ENCODE measurements around the gene DSCAML1. TPM values are rescaled to one million over a fixed set of nuclear protein-coding genes. Genes with fewer than 3 reads are reported as not detected.

Gene DSCAML1
- total RNA-seq, 1 donor from 2014 or later, result not detected

- no peak overlapping the region for H3K27ac Mint-ChIP-seq (ENCODE audit: unreplicated experiment)
- no peaks in the 10 kb centered on the region for H3K36me3 Mint-ChIP-seq (ENCODE audit: unreplicated experiment)
- no peaks in the 10 kb centered on the region for H3K4me1 Mint-ChIP-seq (ENCODE audit: unreplicated experiment)
- no peaks in the 10 kb centered on the region for H3K9me3 Mint-ChIP-seq (ENCODE audit: unreplicated experiment)
- no peak for TF ChIP-seq CTCF (IDR thresholded peaks at IDR 0.05)
- no peak overlapping the region for H3K4me3 Mint-ChIP-seq (ENCODE audit: unreplicated experiment)
- DNase-seq (ENCODE audit: extremely low spot score, unreplicated experiment), result no peak
- peaks cover 12% of the 10 kb centered on the region for H3K27me3 Mint-ChIP-seq (ENCODE audit: unreplicated experiment)
Observed at GRCh38 chr11:117716521-117717440, 80.2 kb downstream of the DSCAML1 start.

DNA sequence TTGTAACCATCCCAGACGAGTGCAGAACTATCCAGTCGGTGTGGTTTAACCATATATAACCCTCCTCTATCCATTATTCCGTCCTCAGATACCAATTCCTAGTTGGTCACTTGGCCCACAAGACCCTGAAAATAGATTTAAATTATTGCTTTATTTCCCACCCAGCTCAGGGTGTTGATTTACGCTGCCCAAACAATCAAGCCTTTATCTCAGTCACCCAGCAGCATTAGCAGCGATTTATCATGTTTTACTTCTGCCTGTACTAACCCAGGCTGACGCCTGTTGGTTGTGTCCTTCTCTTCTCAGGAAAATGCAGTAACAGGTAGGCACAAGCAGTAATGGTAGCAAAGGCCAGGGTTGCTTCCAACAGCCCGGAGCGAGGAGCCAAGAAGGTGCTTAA lies 81.2 kb downstream of the DSCAML1 start:
- peaks cover 18% of the 10 kb centered on the region for H3K27me3 Mint-ChIP-seq (ENCODE audit: unreplicated experiment)
- no peak overlapping the region for H3K27ac Mint-ChIP-seq (ENCODE audit: unreplicated experiment)
- no peaks in the 10 kb centered on the region for H3K9me3 Mint-ChIP-seq (ENCODE audit: unreplicated experiment)
- H3K4me1 Mint-ChIP-seq (ENCODE audit: unreplicated experiment), result no peaks in the 10 kb centered on the region
- H3K36me3 Mint-ChIP-seq (ENCODE audit: unreplicated experiment), result no peaks in the 10 kb centered on the region
- TF ChIP-seq CTCF (IDR thresholded peaks at IDR 0.05), result no peak
- no peak for DNase-seq (ENCODE audit: extremely low spot score, unreplicated experiment)
- no peak overlapping the region for H3K4me3 Mint-ChIP-seq (ENCODE audit: unreplicated experiment)

DNA sequence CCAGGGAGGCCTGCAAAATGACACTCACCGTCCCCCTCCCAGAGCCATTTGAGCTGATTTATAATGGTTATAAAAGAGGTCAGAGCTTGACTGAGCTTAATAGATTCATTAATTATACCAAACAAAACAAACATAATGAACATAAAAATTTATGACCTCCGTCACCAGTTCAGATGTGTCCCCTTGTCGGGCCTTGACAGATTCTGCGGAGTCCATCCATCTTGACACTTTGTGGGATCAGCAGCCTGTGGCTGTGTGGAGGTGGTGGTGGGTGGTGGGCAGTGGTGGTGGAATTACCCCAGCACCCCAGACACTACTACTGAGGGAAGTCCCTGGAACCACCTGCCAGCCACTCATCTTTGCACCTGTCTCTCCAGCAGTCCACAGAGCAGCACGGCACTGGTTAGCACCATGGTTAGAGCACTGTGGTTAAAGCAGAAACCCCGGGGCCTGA lies 83.5 kb downstream of the DSCAML1 start:
- Mint-ChIP-seq H3K36me3 (ENCODE audit: unreplicated experiment) (no peaks in the 10 kb centered on the region), H3K27ac (ENCODE audit: unreplicated experiment) (no peak overlapping the region), H3K4me1 (ENCODE audit: unreplicated experiment) (no peaks in the 10 kb centered on the region), H3K4me3 (ENCODE audit: unreplicated experiment) (no peak overlapping the region), H3K27me3 (ENCODE audit: unreplicated experiment) (peaks cover 22% of the 10 kb centered on the region), H3K9me3 (ENCODE audit: unreplicated experiment) (no peaks in the 10 kb centered on the region)
- no peak for DNase-seq (ENCODE audit: extremely low spot score, unreplicated experiment)
- TF ChIP-seq CTCF (IDR thresholded peaks at IDR 0.05), result no peak

GRCh38 chr11:117712530-117712929 lies 84.5 kb downstream of the DSCAML1 start:
- H3K27ac Mint-ChIP-seq (ENCODE audit: unreplicated experiment), result no peak overlapping the region
- no peak for DNase-seq (ENCODE audit: extremely low spot score, unreplicated experiment)
- no peaks in the 10 kb centered on the region for H3K4me1 Mint-ChIP-seq (ENCODE audit: unreplicated experiment)
- no peak overlapping the region for H3K4me3 Mint-ChIP-seq (ENCODE audit: unreplicated experiment)
- no peaks in the 10 kb centered on the region for H3K36me3 Mint-ChIP-seq (ENCODE audit: unreplicated experiment)
- no peaks in the 10 kb centered on the region for H3K9me3 Mint-ChIP-seq (ENCODE audit: unreplicated experiment)
- no peak for TF ChIP-seq CTCF (IDR thresholded peaks at IDR 0.05)
- H3K27me3 Mint-ChIP-seq (ENCODE audit: unreplicated experiment), result peaks cover 27% of the 10 kb centered on the region

DNA sequence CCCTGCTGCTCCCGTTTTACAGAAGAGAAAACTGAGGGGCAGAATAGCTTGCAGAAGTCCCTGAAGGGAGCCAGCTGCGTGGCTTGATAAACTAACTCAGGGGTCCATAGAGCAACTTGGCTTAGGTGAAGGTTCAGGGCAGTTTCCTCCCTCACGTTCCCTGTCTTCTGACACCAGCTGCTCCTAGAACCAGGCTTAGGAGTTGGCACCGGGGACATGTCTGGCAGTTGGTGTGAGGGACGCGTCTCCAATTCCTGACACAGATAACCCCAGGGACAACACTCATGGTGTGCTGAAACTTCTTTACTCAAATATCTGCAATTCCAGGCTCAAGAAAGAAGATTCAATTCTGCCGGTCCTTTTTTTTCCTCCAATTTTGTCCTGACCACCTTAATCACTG lies 85.7 kb downstream of the DSCAML1 start:
- no peak for TF ChIP-seq CTCF (IDR thresholded peaks at IDR 0.05)
- Mint-ChIP-seq H3K27ac (ENCODE audit: unreplicated experiment) (no peak overlapping the region), H3K27me3 (ENCODE audit: unreplicated experiment) (peaks cover 27% of the 10 kb centered on the region), H3K9me3 (ENCODE audit: unreplicated experiment) (no peaks in the 10 kb centered on the region), H3K4me1 (ENCODE audit: unreplicated experiment) (no peaks in the 10 kb centered on the region), H3K4me3 (ENCODE audit: unreplicated experiment) (no peak overlapping the region), H3K36me3 (ENCODE audit: unreplicated experiment) (no peaks in the 10 kb centered on the region)
- DNase-seq (ENCODE audit: extremely low spot score, unreplicated experiment), result no peak
